ENCODE measurements around the gene BCL2L2. TPM values are rescaled to one million over a fixed set of nuclear protein-coding genes. Genes with fewer than 3 reads are reported as not detected.

BCL2L2 gene
- total and polyA plus RNA-seq, 9 donors: 17.0 to 38.7 (median 31.7) TPM

GRCh38 chr14:23308721-23309445 lies 2.2 kb downstream of the BCL2L2 start:
- no peak for TF ChIP-seq EP300 (IDR thresholded peaks at IDR 0.05)
- no peak for TF ChIP-seq CTCF (IDR thresholded peaks at IDR 0.05)
- TF ChIP-seq POLR2A (IDR thresholded peaks at IDR 0.05): no peak
- peaks cover 9% of the 10 kb centered on the region for H3K4me1 ChIP-seq (ENCODE audit: insufficient read depth)
- H3K36me3 ChIP-seq: no peaks in the 10 kb centered on the region
- DNase-seq: peak in 1 of 5 donors; percentile 27
- no peaks in the 10 kb centered on the region for H3K27me3 ChIP-seq
- intact Hi-C loops (cut with DNase I): no loop called here
- H3K4me3 ChIP-seq: no peak overlapping the region
- no peak overlapping the region for H3K27ac ChIP-seq
- WGBS, 3 donors: 79 to 84% (median 80%) methylated on average over 17 of the region's 17 CpGs
- no peaks in the 10 kb centered on the region for H3K9me3 ChIP-seq

DNA sequence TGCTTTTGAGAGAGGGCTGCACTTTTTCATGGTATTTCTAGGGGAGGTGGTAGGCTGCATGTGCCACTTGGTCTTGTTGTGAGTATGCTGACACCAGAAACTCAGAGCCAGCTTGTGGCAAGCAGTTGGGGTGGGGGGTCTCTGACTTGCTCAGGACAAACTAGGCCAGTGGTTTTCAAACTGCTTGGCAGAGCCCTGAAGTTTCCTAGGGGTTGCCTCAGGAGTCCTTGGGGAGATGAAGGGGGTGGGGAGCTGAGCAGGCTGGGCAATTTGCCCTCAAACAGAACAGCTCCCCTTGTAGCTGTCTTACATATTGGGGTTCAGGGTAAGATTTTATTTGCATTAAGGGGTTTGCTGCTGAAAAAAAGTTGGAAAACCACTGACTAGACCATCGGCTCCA lies 3.9 kb downstream of the BCL2L2 start:
- DNase-seq: no peak
- no peak for TF ChIP-seq CTCF (IDR thresholded peaks at IDR 0.05)
- TF ChIP-seq POLR2A (IDR thresholded peaks at IDR 0.05): no peak
- TF ChIP-seq EP300 (IDR thresholded peaks at IDR 0.05): no peak
- Histone ChIP-seq H3K9me3 (no peaks in the 10 kb centered on the region), H3K4me1 (ENCODE audit: insufficient read depth) (peaks cover 9% of the 10 kb centered on the region), H3K36me3 (no peaks in the 10 kb centered on the region), H3K4me3 (no peak overlapping the region), H3K27ac (no peak overlapping the region), H3K27me3 (no peaks in the 10 kb centered on the region)
- 76 to 88% (median 83%) methylated on average over 1 of the region's 1 CpG for WGBS, 3 donors
- intact Hi-C loops (cut with DNase I): no loop called here

- Histone ChIP-seq H3K4me1 (ENCODE audit: insufficient read depth) (peaks cover 6% of the 10 kb centered on the region), H3K27ac (no peak overlapping the region), H3K27me3 (no peaks in the 10 kb centered on the region), H3K36me3 (no peaks in the 10 kb centered on the region), H3K4me3 (no peak overlapping the region), H3K9me3 (no peaks in the 10 kb centered on the region)
- WGBS, 3 donors: 78 to 82% (median 79%) methylated on average over 5 of the region's 5 CpGs
- DNase-seq: no peak
- intact Hi-C loops (cut with DNase I): no loop called here
- no peak for TF ChIP-seq CTCF (IDR thresholded peaks at IDR 0.05)
- TF ChIP-seq POLR2A (IDR thresholded peaks at IDR 0.05): no peak
Observed at GRCh38 chr14:23316300-23316699, 9.7 kb downstream of the BCL2L2 start.

GRCh38 chr14:23319746-23320583 lies 13.3 kb downstream of the BCL2L2 start:
- Histone ChIP-seq H3K36me3 (no peaks in the 10 kb centered on the region), H3K9me3 (no peaks in the 10 kb centered on the region), H3K4me3 (peak overlapping the region; percentile 46), H3K27ac (peak overlapping the region in 1 of 2 donors; percentile 98), H3K4me1 (ENCODE audit: insufficient read depth) (peaks cover 9% of the 10 kb centered on the region), H3K27me3 (no peaks in the 10 kb centered on the region)
- intact Hi-C loops (cut with DNase I): loop anchor here (1.0 to 10.0 kb wide), 6 partner anchors 17 to 245 kb away; partner anchors contain the start of genes NGDN (in 3 of the 4), PPP1R3E (in 2 of the 4), AP1G2 (in 1 of the 4) and THTPA (in 1 of the 4)
- TF ChIP-seq POLR2A (IDR thresholded peaks at IDR 0.05): peak; percentile 19
- no peak for TF ChIP-seq EP300 (IDR thresholded peaks at IDR 0.05)
- no peak for TF ChIP-seq CTCF (IDR thresholded peaks at IDR 0.05)
- peak in 3 of 5 donors; percentile 28 to 52 (median 44) for DNase-seq
- 85 to 94% (median 89%) methylated on average over 17 of the region's 17 CpGs for WGBS, 3 donors
